K562 (cell line): ENCODE measurements around the gene SELL. TPM values are rescaled to one million over a fixed set of nuclear protein-coding genes. Genes with fewer than 3 reads are reported as not detected.

Experiments used
- ATAC-seq: fragments of 200-7000 bp; cut with Tn5 transposase; 3 replicates; pipeline ENCODE4 v1.9.1; 2020; ENCODE audit warnings: moderate library complexity
- BruUV-seq: library from RNA; stranded (reverse); fragments of 400-500 nt; replicated peaks from 2 replicates; lab custom pipeline; 2021; lab: Mats Ljungman, UMichigan
- CTCF ChIA-PET: fragments of 300-600 bp; formaldehyde crosslinking; extraction: SDS; loops from one replicate; lab custom pipeline; 2021; ENCODE audit warnings: low intra/inter-chr PET ratio; lab: Yijun Ruan, JAX
- POLR2A ChIA-PET: fragments of 300-600, 350-650 bp; sonication (Branson Sonifier 250); formaldehyde crosslinking; extraction: SDS; loops from one replicate; lab custom pipeline; 2021; ENCODE audit warnings: antibody characterized with exemption, inconsistent platforms; lab: Yijun Ruan, JAX
- DNase-seq, 4 experiments: peaks; one replicate each; pipeline versions ENCODE4 v3.0.0 to v3.0.0-alpha.2; 2011 to 2018; ENCODE audit warnings: low spot score in 3 of 4, mixed read lengths in 3 of 4; ENCODE audit errors: extremely low read depth in 1 of 4
- FAIRE-seq: peaks from 2 replicates; lab custom pipeline; 2011; peaks lifted over from hg19 to GRCh38; lab: Jason Lieb, UNC
- H2AFZ ChIP-seq: 2 replicates; pipeline ENCODE4 v1.6.0; 2011; ENCODE audit warnings: low read depth, low read length, control low read depth, inconsistent platforms
- H3K27ac ChIP-seq: fragments of 200-600 bp; 3 replicates; pipeline ENCODE4 v1.8.0; 2011; ENCODE audit warnings: low read depth, mild to moderate bottlenecking, control low read depth, inconsistent platforms, low read length, moderate library complexity, mixed read lengths; ENCODE audit errors: extremely low read depth
- H3K27me3 ChIP-seq, 2 experiments: fragments of 300-600 bp in 1 of 2; 2 replicates in 1 of 2; 3 replicates in 1 of 2; pipeline versions ENCODE4 v1.6.0 to v1.8.0; 2011; ENCODE audit warnings: inconsistent platforms in 2 of 2, low read length in 2 of 2, mild to moderate bottlenecking in 1 of 2, mixed read lengths in 1 of 2, moderate library complexity in 1 of 2; ENCODE audit not compliant: control insufficient read depth in 2 of 2, insufficient read depth in 2 of 2
- H3K36me3 ChIP-seq: fragments of 300-600 bp; 3 replicates; pipeline ENCODE4 v1.8.0; 2011; ENCODE audit warnings: mild to moderate bottlenecking, low read length, inconsistent platforms; ENCODE audit not compliant: control insufficient read depth, insufficient read depth
- H3K4me1 ChIP-seq, 2 experiments: fragments of 200-600 bp in 1 of 2; replicated peaks in 1 of 2; 2 replicates in 1 of 2; 3 replicates in 1 of 2; pipeline versions ENCODE4 v1.5.1 to v1.8.0; 2011; ENCODE audit warnings: inconsistent platforms in 2 of 2, low read length in 2 of 2, mild to moderate bottlenecking in 1 of 2, mixed read lengths in 1 of 2, moderate library complexity in 1 of 2; ENCODE audit not compliant: control insufficient read depth in 2 of 2, insufficient read depth in 2 of 2
- H3K4me2 ChIP-seq: 2 replicates; pipeline ENCODE4 v1.6.1; 2011; ENCODE audit warnings: low read length, control low read depth, inconsistent platforms, mixed read lengths; ENCODE audit not compliant: insufficient read depth
- H3K4me3 ChIP-seq: fragments of 200-600 bp; sonication (generic), shearing (Covaris generic); 2 replicates; pipeline ENCODE4 v1.5.1; 2016; ENCODE audit warnings: control low read depth, inconsistent platforms
- H3K79me2 ChIP-seq: fragments of 200-600 bp; 3 replicates; pipeline ENCODE4 v1.8.0; 2011; ENCODE audit warnings: low read length, inconsistent platforms; ENCODE audit not compliant: control insufficient read depth, insufficient read depth
- H3K9ac ChIP-seq, 2 experiments: 2 replicates each; pipeline versions ENCODE4 v1.6.0 to v1.6.1; 2011; ENCODE audit warnings: low read depth in 2 of 2, low read length in 2 of 2, control low read depth in 1 of 2, inconsistent platforms in 1 of 2, mild to moderate bottlenecking in 1 of 2, mixed read lengths in 1 of 2; ENCODE audit not compliant: insufficient read depth in 1 of 2
- H3K9me1 ChIP-seq: one replicate; pipeline ENCODE4 v1.6.0; 2011; ENCODE audit warnings: inconsistent platforms, mild to moderate bottlenecking, low read length, moderate library complexity; ENCODE audit not compliant: control insufficient read depth, insufficient read depth
- H3K9me3 ChIP-seq: replicated peaks from 2 replicates; pipeline ENCODE4 v1.5.1; 2011; ENCODE audit warnings: low read depth, low read length, inconsistent platforms; ENCODE audit not compliant: control insufficient read depth, insufficient read depth
- H4K20me1 ChIP-seq: replicated peaks from 2 replicates; pipeline ENCODE4 v1.6.1; 2011; ENCODE audit warnings: low read length, inconsistent platforms, mixed read lengths; ENCODE audit not compliant: control insufficient read depth, insufficient read depth
- ASH1L ChIP-seq: fragments of 450-650 bp; IDR thresholded peaks from 2 replicates; pipeline ENCODE4 v1.6.1; 2018; ENCODE audit warnings: borderline replicate concordance, mild to moderate bottlenecking, low read depth; ENCODE audit not compliant: partially characterized antibody
- CXXC5 ChIP-seq: fragments of 250-450 bp; sonication (Bioruptor Pico); IDR thresholded peaks from 2 replicates; pipeline ENCODE4 v1.8.0; 2022; ENCODE audit warnings: inconsistent platforms, mild to moderate bottlenecking, moderate library complexity
- DIDO1 ChIP-seq: fragments of 450-650 bp; IDR thresholded peaks from 2 replicates; pipeline ENCODE4 v1.6.1; 2016; ENCODE audit warnings: low read depth, missing biosample characterization, missing genetic modification characterization
- DMBX1 ChIP-seq: fragments of 250-450 bp; sonication (Bioruptor Pico); IDR thresholded peaks from 2 replicates; pipeline ENCODE4 v1.8.0; 2022; ENCODE audit warnings: inconsistent platforms, mild to moderate bottlenecking, moderate library complexity, borderline replicate concordance
- HCFC1 ChIP-seq: IDR thresholded peaks from 2 replicates; pipeline ENCODE4 v1.6.1; 2012; ENCODE audit warnings: low read depth, low read length, improper control_type of control experiment
- HDGF ChIP-seq: fragments of 450-650 bp; IDR thresholded peaks from 2 replicates; pipeline ENCODE4 v1.6.1; 2016
- NR4A1 ChIP-seq, 2 experiments: fragments of 250-450 bp in 1 of 2; fragments of 450-650 bp in 1 of 2; sonication (Bioruptor Pico) in 1 of 2; IDR thresholded peaks; 2 replicates each; pipeline versions ENCODE4 v1.4.0 to v1.6.1; 2016 to 2020; ENCODE audit warnings: mild to moderate bottlenecking in 2 of 2, missing compliant biosample characterization in 1 of 2, missing genetic modification characterization in 1 of 2, moderate library complexity in 1 of 2
- PHF8 ChIP-seq: fragments of 200-600 bp; sonication (generic); IDR thresholded peaks from 2 replicates; pipeline ENCODE4 v1.6.1; 2012; ENCODE audit warnings: mixed run types, mild to moderate bottlenecking, inconsistent platforms, low read length, moderate library complexity, borderline replicate concordance
- SMAD2 ChIP-seq: fragments of 150-350 bp; IDR thresholded peaks from 2 replicates; pipeline ENCODE4 v1.6.1; 2014; ENCODE audit warnings: low read depth, mild to moderate bottlenecking, low read length
- SMC3 ChIP-seq: conservative IDR thresholded peaks from 2 replicates; pipeline ENCODE4 v1.6.1; 2011; ENCODE audit warnings: low read depth, low read length, improper control_type of control experiment; ENCODE audit not compliant: insufficient read depth
- UBTF ChIP-seq, 2 experiments: IDR thresholded peaks; 2 replicates each; pipeline ENCODE4 v1.6.1; 2012; ENCODE audit warnings: improper control_type of control experiment in 2 of 2, low read depth in 2 of 2, low read length in 2 of 2, borderline replicate concordance in 1 of 2
- ZBTB1 ChIP-seq: sonication (generic); formaldehyde crosslinking; IDR thresholded peaks from 2 replicates; pipeline ENCODE4 v1.8.1; 2023; ENCODE audit warnings: missing genetic modification reagents, low read depth, mild to moderate bottlenecking, borderline replicate concordance
- ZFPM2 ChIP-seq: fragments of 250-450 bp; sonication (Bioruptor Pico); IDR thresholded peaks from 2 replicates; pipeline ENCODE4 v1.5.1; 2022; ENCODE audit warnings: mild to moderate bottlenecking
- ZKSCAN3 ChIP-seq: fragments of 250-450 bp; sonication (Bioruptor Pico); IDR thresholded peaks from 2 replicates; pipeline ENCODE4 v1.4.0; 2020
- ZNF133 ChIP-seq: fragments of 250-450 bp; sonication (Bioruptor Pico); IDR thresholded peaks from 2 replicates; pipeline ENCODE4 v1.4.0; 2020; ENCODE audit warnings: mild to moderate bottlenecking
- ZNF140 ChIP-seq: fragments of 250-450 bp; sonication (Bioruptor Pico); IDR thresholded peaks from 2 replicates; pipeline ENCODE4 v1.8.0; 2021; ENCODE audit warnings: moderate library complexity, mild to moderate bottlenecking, inconsistent platforms
- ZNF239 ChIP-seq: fragments of 250-450 bp; sonication (Bioruptor Pico); IDR thresholded peaks from 2 replicates; pipeline ENCODE4 v1.4.0; 2020; ENCODE audit warnings: mild to moderate bottlenecking
- ZNF3 ChIP-seq: fragments of 250-450 bp; sonication (Bioruptor Pico); IDR thresholded peaks from 2 replicates; pipeline ENCODE4 v1.5.0; 2021; ENCODE audit warnings: mild to moderate bottlenecking, moderate library complexity
- ZNF644 ChIP-seq: fragments of 200-800 bp; sonication (Bioruptor generic); IDR thresholded peaks from 2 replicates; pipeline ENCODE4 v1.6.1; 2016; ENCODE audit warnings: low read depth, missing genetic modification characterization, missing compliant biosample characterization
- ZNF75A ChIP-seq: fragments of 450-650 bp; formaldehyde crosslinking; IDR thresholded peaks from 2 replicates; pipeline ENCODE4 v1.4.0; 2020; ENCODE audit warnings: mild to moderate bottlenecking
- WGBS: fragments of 100-300 bp; shearing (Covaris generic); methylation state at CpG from one replicate; pipeline ENCODE4 v1.1.6; 2016; ENCODE audit warnings: low coverage, mixed read lengths; ENCODE audit not compliant: insufficient coverage; ENCODE audit errors: missing lambda C conversion rate; 5-methylcytosine and 5-hydroxymethylcytosine counted together
- in situ Hi-C: fragments of 300-500 bp; cut with MboI; formaldehyde crosslinking; loops from 4 replicates; pipeline ENCODE4 v1.15.0; 2018; ENCODE audit warnings: inconsistent platforms, mixed read lengths
- intact Hi-C: fragments of 100-400 bp; cut with micrococcal nuclease; formaldehyde crosslinking; loops from 2 replicates; pipeline ENCODE4 v1.14.2; 2022
- polyA plus RNA-seq, 8 experiments: library from polyadenylated mRNA; depleted of rRNA in 4 of 8; stranded (reverse) in 5 of 8; unstranded in 3 of 8; fragments of >200 nt; fragmentation: Nextera tagmentation in 2 of 8; fragmentation: Illumina TruSeq in 1 of 8; extraction: Ambion mirVana in 2 of 8; extraction: Trizol in 1 of 8; gene quantifications; 2 replicates each; pipeline versions ENCODE4 v1.2.1 to v1.2.3, GENCODE V29; 2011 to 2014; ENCODE audit warnings: inconsistent platforms in 1 of 8, missing spikeins in 1 of 8
- total RNA-seq, 7 experiments: library from RNA; depleted of rRNA in 6 of 7; stranded (reverse); fragments of >200 nt in 6 of 7; fragmentation: Illumina TruSeq in 2 of 7; extraction: Trizol in 2 of 7; gene quantifications; 2 replicates each; pipeline versions ENCODE4 v1.2.1 to v1.2.3, GENCODE V29; 2011 to 2021; ENCODE audit warnings: low replicate concordance in 1 of 7

SELL gene
- total and polyA plus RNA-seq, 9 of the 15 experiments (the other 6 are each of a cell fraction or from before 2014, with no cell fraction given), result 0.51 TPM; not detected in 8

GRCh38 chr1:169681140-169681539, 30.3 kb downstream of the SELL start (continued):
- no peak for TF ChIP-seq SMAD2
- TF ChIP-seq UBTF (IDR thresholded peaks at IDR 0.05; ENCODE audit: borderline replicate concordance in 1 of 2, low read depth in 2 of 2, low read length in 2 of 2), result no peak
- no peak for TF ChIP-seq HCFC1
- no peak for TF ChIP-seq HDGF
- TF ChIP-seq ZNF133, result no peak
- no peak for TF ChIP-seq ZKSCAN3 (CRISPR knock-in tag)

- TF ChIP-seq SMC3 (no peak), PHF8 (no peak), DIDO1 (tag) (no peak), ZBTB1 (CRISPR knock-in tag) (no peak), ZNF644 (tag) (no peak), CXXC5 (CRISPR knock-in tag) (no peak), DMBX1 (no peak), ASH1L (no peak), NR4A1 (CRISPR knock-in tag; IDR thresholded peaks at IDR 0.05) (no peak), NR4A1 (tag; IDR thresholded peaks at IDR 0.05) (no peak), ZNF3 (CRISPR knock-in tag) (no peak), ZNF239 (no peak), ZFPM2 (CRISPR knock-in tag) (no peak), ZNF140 (CRISPR knock-in tag) (no peak), ZNF75A (no peak)
- DNase-seq, result no peak
- in situ Hi-C loops (no loop called here), intact Hi-C loops (no loop called here)
- H3K9me3 ChIP-seq, result no peaks in the 10 kb centered on the region
- H3K4me3 ChIP-seq, result no peak overlapping the region
- no peak overlapping the region for H3K4me2 ChIP-seq
- no peaks in the 10 kb centered on the region for H3K9me1 ChIP-seq
- no peak overlapping the region for H3K9ac ChIP-seq
- ATAC-seq, result no peak
- no peak overlapping the region for H2AFZ ChIP-seq
- no TSS peak for BruUV-seq
- no peaks in the 10 kb centered on the region for H3K4me1 ChIP-seq
- H3K36me3 ChIP-seq, result no peaks in the 10 kb centered on the region
- ChIA-PET POLR2A (no interaction called here), CTCF (interaction anchor here (0.6 kb wide), 1 partner anchor 16 kb away, joined by 3 read pairs; no protein-coding TSS in a partner anchor)
- FAIRE-seq, result no peak
- WGBS, result under 1% methylated on average over 6 of the region's 6 CpGs
- no peaks in the 10 kb centered on the region; a peak in 1 of 5 replicates for H3K27me3 ChIP-seq
- H3K79me2 ChIP-seq, result no peaks in the 10 kb centered on the region
- H3K27ac ChIP-seq, result no peak overlapping the region
- no peaks in the 10 kb centered on the region for H4K20me1 ChIP-seq
Observed at GRCh38 chr1:169680377-169681019, 30.9 kb downstream of the SELL start.
